BE2C (cell line): ENCODE results near the gene PRPF8.

Experiments
- DNase-seq: peaks from one replicate; pipeline ENCODE4 v3.0.0-alpha.2; 2020
- H3K27me3 ChIP-seq: fragments of 250-450 bp; sonication (Bioruptor Pico); 2 replicates; pipeline ENCODE4 v1.5.1; 2020; ENCODE audit warnings: mild to moderate bottlenecking
- H3K36me3 ChIP-seq: fragments of 250-450 bp; sonication (Bioruptor Pico); 2 replicates; pipeline ENCODE4 v1.5.1; 2020; ENCODE audit warnings: mild to moderate bottlenecking
- H3K4me1 ChIP-seq: fragments of 250-450 bp; sonication (Bioruptor Pico); 2 replicates; pipeline ENCODE4 v1.5.1; 2020
- H3K4me3 ChIP-seq: 2 replicates; pipeline ENCODE4 v1.5.1; 2011; ENCODE audit warnings: low read depth, low read length
- H3K9me3 ChIP-seq: fragments of 250-450 bp; sonication (Bioruptor Pico); 2 replicates; pipeline ENCODE4 v1.5.1; 2020
- TF ChIP-seq, protein P1 (sequence below): IDR thresholded peaks from 2 replicates; pipeline ENCODE4 v1.5.1; 2012; ENCODE audit warnings: mild to moderate bottlenecking, low read depth, low read length

Gene PRPF8

DNA sequence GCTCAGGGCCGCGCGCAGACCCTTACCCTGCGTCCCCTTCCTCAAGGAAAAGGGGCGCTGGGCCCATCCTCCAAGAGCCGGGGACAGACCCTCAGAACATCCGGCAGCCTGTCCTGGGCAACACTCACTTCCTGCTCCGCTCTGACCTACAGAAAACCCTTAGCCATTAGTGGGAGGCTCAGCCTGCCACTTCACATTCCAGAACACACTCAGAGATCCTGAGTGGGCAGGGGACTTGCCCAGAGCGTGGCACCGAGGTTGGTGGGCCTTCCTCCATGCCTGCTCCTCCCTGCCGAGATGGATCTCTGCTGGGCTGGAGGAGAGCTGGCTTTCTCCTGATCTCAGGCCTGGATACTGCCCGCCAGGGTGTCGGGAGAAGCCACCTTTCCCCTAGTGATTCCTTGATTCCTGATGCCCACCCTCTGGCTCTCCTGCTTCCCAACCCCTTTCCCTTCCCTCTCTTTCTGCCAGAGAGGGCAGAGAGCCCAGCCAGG, 40.6 kb downstream of the PRPF8 start:
- Histone ChIP-seq H3K9me3 (no peaks in the 10 kb centered on the region), H3K4me3 (no peak overlapping the region), H3K4me1 (no peaks in the 10 kb centered on the region), H3K27me3 (no peaks in the 10 kb centered on the region), H3K36me3 (no peaks in the 10 kb centered on the region)
- DNase-seq: no peak
- TF ChIP-seq, protein P1, sequence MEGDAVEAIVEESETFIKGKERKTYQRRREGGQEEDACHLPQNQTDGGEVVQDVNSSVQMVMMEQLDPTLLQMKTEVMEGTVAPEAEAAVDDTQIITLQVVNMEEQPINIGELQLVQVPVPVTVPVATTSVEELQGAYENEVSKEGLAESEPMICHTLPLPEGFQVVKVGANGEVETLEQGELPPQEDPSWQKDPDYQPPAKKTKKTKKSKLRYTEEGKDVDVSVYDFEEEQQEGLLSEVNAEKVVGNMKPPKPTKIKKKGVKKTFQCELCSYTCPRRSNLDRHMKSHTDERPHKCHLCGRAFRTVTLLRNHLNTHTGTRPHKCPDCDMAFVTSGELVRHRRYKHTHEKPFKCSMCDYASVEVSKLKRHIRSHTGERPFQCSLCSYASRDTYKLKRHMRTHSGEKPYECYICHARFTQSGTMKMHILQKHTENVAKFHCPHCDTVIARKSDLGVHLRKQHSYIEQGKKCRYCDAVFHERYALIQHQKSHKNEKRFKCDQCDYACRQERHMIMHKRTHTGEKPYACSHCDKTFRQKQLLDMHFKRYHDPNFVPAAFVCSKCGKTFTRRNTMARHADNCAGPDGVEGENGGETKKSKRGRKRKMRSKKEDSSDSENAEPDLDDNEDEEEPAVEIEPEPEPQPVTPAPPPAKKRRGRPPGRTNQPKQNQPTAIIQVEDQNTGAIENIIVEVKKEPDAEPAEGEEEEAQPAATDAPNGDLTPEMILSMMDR: no peak

GRCh38 chr17:1643293-1643998, 41.2 kb downstream of the PRPF8 start:
- Histone ChIP-seq H3K4me1 (no peaks in the 10 kb centered on the region), H3K27me3 (no peaks in the 10 kb centered on the region), H3K4me3 (no peak overlapping the region), H3K36me3 (no peaks in the 10 kb centered on the region), H3K9me3 (no peaks in the 10 kb centered on the region)
- DNase-seq: peak; percentile 43
- TF ChIP-seq, protein P1: no peak

- TF ChIP-seq, protein P1: no peak
- H3K27me3 ChIP-seq: no peaks in the 10 kb centered on the region
- H3K4me3 ChIP-seq: no peak overlapping the region
- H3K9me3 ChIP-seq: no peaks in the 10 kb centered on the region
- DNase-seq: no peak
- H3K4me1 ChIP-seq: no peaks in the 10 kb centered on the region
- H3K36me3 ChIP-seq: no peaks in the 10 kb centered on the region
These were observed 43.6 kb downstream of the PRPF8 start for GRCh38 chr17:1641065-1641403.

GRCh38 chr17:1640329-1641064, 44.2 kb downstream of the PRPF8 start:
- no peaks in the 10 kb centered on the region for H3K27me3 ChIP-seq
- H3K36me3 ChIP-seq: no peaks in the 10 kb centered on the region
- TF ChIP-seq, protein P1: no peak
- no peaks in the 10 kb centered on the region for H3K9me3 ChIP-seq
- no peak for DNase-seq
- H3K4me1 ChIP-seq: no peaks in the 10 kb centered on the region
- no peak overlapping the region for H3K4me3 ChIP-seq

GRCh38 chr17:1639549-1640180, 45.0 kb downstream of the PRPF8 start:
- TF ChIP-seq, protein P1: no peak
- no peak for DNase-seq
- Histone ChIP-seq H3K36me3 (no peaks in the 10 kb centered on the region), H3K27me3 (no peaks in the 10 kb centered on the region), H3K4me1 (no peaks in the 10 kb centered on the region), H3K9me3 (no peaks in the 10 kb centered on the region), H3K4me3 (no peak overlapping the region)
